B cell (primary cell): ENCODE results near the gene AP3D1. TPM values are rescaled to one million over a fixed set of nuclear protein-coding genes. Genes with fewer than 3 reads are reported as not detected.

Experiments used
- ATAC-seq: fragments of 200-7000 bp; cut with Tn5 transposase; one replicate; pipeline ENCODE4 v1.10.0; 2021; ENCODE audit warnings: low read depth, mild to moderate bottlenecking, moderate number of reproducible peaks, moderate library complexity
- CTCF ChIA-PET: fragments of 350-600 bp; sonication (Branson Sonifier 250); formaldehyde crosslinking; loops from one replicate; lab custom pipeline; 2021; ENCODE audit warnings: antibody characterized with exemption, inconsistent platforms; lab: Charles Lee
- POLR2A ChIA-PET: fragments of 350-600 bp; sonication (Branson Sonifier 250); formaldehyde crosslinking; loops from one replicate; lab custom pipeline; 2021; ENCODE audit warnings: antibody characterized with exemption; lab: Charles Lee
- DNase-seq: peaks from one replicate; pipeline ENCODE4 v3.0.0; 2013
- H2AFZ ChIP-seq: 2 replicates; pipeline ENCODE4 v1.6.1; 2012; ENCODE audit warnings: mild to moderate bottlenecking, low read depth, low read length; ENCODE audit not compliant: insufficient read depth, poor library complexity, severe bottlenecking
- H3K27ac ChIP-seq, 2 donors: 1 replicate in 1 of 2; 2 replicates in 1 of 2; pipeline ENCODE4 v1.5.1; 2012 to 2013; ENCODE audit warnings: low read length in 2 of 2, mild to moderate bottlenecking in 2 of 2, moderate library complexity in 1 of 2
- H3K27me3 ChIP-seq, 4 experiments: fragments of 200-600 bp in 1 of 4; sonication (generic) in 1 of 4; replicated peaks in 1 of 4; 1 replicate in 2 of 4; 2 replicates in 2 of 4; pipeline versions ENCODE4 v1.6.1 to v1.7.0; 2013 to 2016; ENCODE audit warnings: low read length in 3 of 4, mild to moderate bottlenecking in 2 of 4, mixed read lengths in 1 of 4, moderate library complexity in 1 of 4; ENCODE audit not compliant: insufficient read depth in 4 of 4, control insufficient read depth in 3 of 4; ENCODE audit errors: control extremely low read depth in 1 of 4
- H3K36me3 ChIP-seq, 2 experiments: replicated peaks in 1 of 2; 1 replicate in 1 of 2; 2 replicates in 1 of 2; pipeline versions ENCODE4 v1.6.1 to v1.7.1; 2013; ENCODE audit warnings: low read length in 1 of 2; ENCODE audit not compliant: insufficient read depth in 2 of 2, control insufficient read depth in 1 of 2; ENCODE audit errors: control extremely low read depth in 1 of 2, extremely low read depth in 1 of 2
- H3K4me1 ChIP-seq, 2 donors: fragments of 200-600 bp in 1 of 2; sonication (generic) in 1 of 2; 1 replicate in 1 of 2; 2 replicates in 1 of 2; pipeline versions ENCODE4 v1.5.1 to v1.6.1; 2013 to 2017; ENCODE audit warnings: low read length in 2 of 2; ENCODE audit not compliant: control insufficient read depth in 2 of 2, insufficient read depth in 2 of 2
- H3K4me2 ChIP-seq: replicated peaks from 2 replicates; pipeline ENCODE3; 2012; ENCODE audit warnings: mild to moderate bottlenecking, low read depth, low read length; ENCODE audit not compliant: poor library complexity, severe bottlenecking
- H3K4me3 ChIP-seq, 5 experiments: fragments of 200-600 bp in 1 of 5; sonication (generic) in 1 of 5; 1 replicate in 3 of 5; 2 replicates in 2 of 5; pipeline versions ENCODE4 v1.5.1 to v1.7.0; 2011 to 2016; ENCODE audit warnings: low read length in 4 of 5, mild to moderate bottlenecking in 4 of 5, low read depth in 2 of 5, control low read depth in 1 of 5, moderate library complexity in 1 of 5; ENCODE audit not compliant: insufficient read depth in 1 of 5; ENCODE audit errors: control extremely low read depth in 1 of 5, extremely low read depth in 1 of 5
- H3K79me2 ChIP-seq: fragments of 200-600 bp; sonication (generic); one replicate; pipeline ENCODE4 v1.6.0; 2016; ENCODE audit warnings: low read length; ENCODE audit not compliant: control insufficient read depth, insufficient read depth
- H3K9ac ChIP-seq: fragments of 200-600 bp; sonication (generic); 2 replicates; pipeline ENCODE4 v1.6.1; 2017; ENCODE audit warnings: mild to moderate bottlenecking, low read length, moderate library complexity
- H3K9me3 ChIP-seq, 3 donors: one replicate each; pipeline versions ENCODE4 v1.6.1 to v1.7.1; 2013; ENCODE audit warnings: low read length in 2 of 3; ENCODE audit not compliant: control insufficient read depth in 2 of 3, insufficient read depth in 1 of 3; ENCODE audit errors: control extremely low read depth in 1 of 3
- H4K20me1 ChIP-seq: 2 replicates; pipeline ENCODE4 v1.6.0; 2012; ENCODE audit warnings: mild to moderate bottlenecking, low read length; ENCODE audit not compliant: insufficient read depth, control insufficient read depth, poor library complexity, severe bottlenecking
- H3K27ac Mint-ChIP-seq: one replicate; pipeline ENCODE4 v1.8.0; 2021; ENCODE audit warnings: mixed read lengths
- H3K27me3 Mint-ChIP-seq: one replicate; pipeline ENCODE4 v1.8.0; 2021; ENCODE audit warnings: mixed read lengths
- H3K4me1 Mint-ChIP-seq: one replicate; pipeline ENCODE4 v1.8.0; 2021; ENCODE audit warnings: mixed read lengths
- H3K4me3 Mint-ChIP-seq: one replicate; pipeline ENCODE4 v1.8.0; 2021; ENCODE audit warnings: mixed read lengths
- H3K9me3 Mint-ChIP-seq: one replicate; pipeline ENCODE4 v1.8.0; 2022; ENCODE audit warnings: mixed read lengths; ENCODE audit not compliant: insufficient read depth
- EZH2 ChIP-seq: IDR thresholded peaks from 2 replicates; pipeline ENCODE4 v1.6.1; 2012; ENCODE audit warnings: borderline replicate concordance, low read depth, mild to moderate bottlenecking, moderate library complexity, low read length; ENCODE audit not compliant: insufficient read depth, poor library complexity, severe bottlenecking
- WGBS: methylation state at CpG from one replicate; pipeline ENCODE4 v1.1.5; 2013; ENCODE audit warnings: missing lambda C conversion rate; ENCODE audit not compliant: insufficient coverage; 5-methylcytosine and 5-hydroxymethylcytosine counted together
- intact Hi-C: fragments of 100-400 bp; cut with micrococcal nuclease; formaldehyde crosslinking; loops from one replicate; pipeline ENCODE4 v1.10.0; 2022
- polyA plus RNA-seq: library from polyadenylated mRNA; depleted of rRNA; stranded (reverse); fragments of >200 nt; gene quantifications from 2 replicates; pipeline ENCODE4 v1.2.3, GENCODE V29; 2012
- total RNA-seq, 2 donors: library from RNA; stranded (reverse); fragments of 120-200 nt in 1 of 2; gene quantifications; 1 replicate in 1 of 2; 2 replicates in 1 of 2; pipeline versions ENCODE4 v1.2.3 to v1.2.4, GENCODE V29; 2013 to 2022
- TF ChIP-seq, protein P1 (sequence below): fragments of 200-600 bp; IDR thresholded peaks from one replicate; pipeline ENCODE4 v1.8.0; 2022; ENCODE audit warnings: antibody characterized with exemption, mild to moderate bottlenecking

The AP3D1 gene
- total and polyA plus RNA-seq, 2 donors (not counting 1 experiment from before 2014, with no cell fraction given): 96.4 to 114 TPM

DNA sequence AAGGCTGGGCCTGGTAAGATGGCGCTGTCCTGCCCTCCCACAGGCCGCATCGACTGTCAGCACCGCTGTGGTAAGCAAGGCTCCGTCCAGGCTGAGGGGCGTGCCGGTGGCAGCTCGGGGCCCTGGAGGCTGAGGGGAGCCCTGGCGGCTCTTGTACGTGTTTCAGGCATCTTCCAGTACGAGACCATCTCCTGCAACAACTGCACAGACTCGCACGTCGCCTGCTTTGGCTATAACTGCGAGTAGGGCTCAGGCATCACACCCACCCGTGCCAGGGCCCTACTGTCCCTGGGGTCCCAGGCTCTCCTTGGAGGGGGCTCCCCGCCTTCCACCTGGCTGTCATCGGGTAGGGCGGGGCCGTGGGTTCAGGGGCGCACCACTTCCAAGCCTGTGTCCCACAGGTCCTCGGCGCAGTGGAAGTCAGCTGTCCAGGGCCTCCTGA is 53.5 kb downstream of the AP3D1 start:
- Histone ChIP-seq H3K79me2 (peaks cover 75% of the 10 kb centered on the region), H2AFZ (no peak overlapping the region), H3K27ac (peak overlapping the region in 1 of 2 donors; percentile 73), H3K4me2 (peak overlapping the region; percentile 99), H3K4me1 (peaks cover 22 to 37% of the 10 kb centered on the region in 2 donors), H3K4me3 (no peak overlapping the region), H3K9me3 (no peaks in the 10 kb centered on the region), H3K36me3 (peaks cover 0 to 36% of the 10 kb centered on the region in 2 experiments), H3K27me3 (no peaks in the 10 kb centered on the region), H4K20me1 (peaks cover 31% of the 10 kb centered on the region), H3K9ac (no peak overlapping the region)
- 91% methylated on average over 23 of the region's 23 CpGs for WGBS
- Mint-ChIP-seq H3K9me3 (no peaks in the 10 kb centered on the region), H3K4me1 (peaks cover 27% of the 10 kb centered on the region), H3K4me3 (peak overlapping the region; percentile 99), H3K27ac (no peak overlapping the region), H3K27me3 (no peaks in the 10 kb centered on the region)
- DNase-seq: no peak
- ChIA-PET CTCF (interaction anchor here (1.1 to 1.9 kb wide), 3 partner anchors 10 to 233 kb away, joined by 3 to 6 read pairs (median 3); no protein-coding TSS in a partner anchor), POLR2A (interaction anchor here (0.8 to 6.7 kb wide), 3 partner anchors 13 to 48 kb away, joined by 5 to 114 read pairs (median 111); partner anchors contain the start of gene MKNK2)
- intact Hi-C loops: loop anchor here (2.0 to 10.0 kb wide), 3 partner anchors 15 to 193 kb away; partner anchors contain the start of genes ADAT3 and SCAMP4
- ATAC-seq: no peak
- no peak for TF ChIP-seq EZH2
- TF ChIP-seq, protein P1, sequence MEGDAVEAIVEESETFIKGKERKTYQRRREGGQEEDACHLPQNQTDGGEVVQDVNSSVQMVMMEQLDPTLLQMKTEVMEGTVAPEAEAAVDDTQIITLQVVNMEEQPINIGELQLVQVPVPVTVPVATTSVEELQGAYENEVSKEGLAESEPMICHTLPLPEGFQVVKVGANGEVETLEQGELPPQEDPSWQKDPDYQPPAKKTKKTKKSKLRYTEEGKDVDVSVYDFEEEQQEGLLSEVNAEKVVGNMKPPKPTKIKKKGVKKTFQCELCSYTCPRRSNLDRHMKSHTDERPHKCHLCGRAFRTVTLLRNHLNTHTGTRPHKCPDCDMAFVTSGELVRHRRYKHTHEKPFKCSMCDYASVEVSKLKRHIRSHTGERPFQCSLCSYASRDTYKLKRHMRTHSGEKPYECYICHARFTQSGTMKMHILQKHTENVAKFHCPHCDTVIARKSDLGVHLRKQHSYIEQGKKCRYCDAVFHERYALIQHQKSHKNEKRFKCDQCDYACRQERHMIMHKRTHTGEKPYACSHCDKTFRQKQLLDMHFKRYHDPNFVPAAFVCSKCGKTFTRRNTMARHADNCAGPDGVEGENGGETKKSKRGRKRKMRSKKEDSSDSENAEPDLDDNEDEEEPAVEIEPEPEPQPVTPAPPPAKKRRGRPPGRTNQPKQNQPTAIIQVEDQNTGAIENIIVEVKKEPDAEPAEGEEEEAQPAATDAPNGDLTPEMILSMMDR: no peak
